ENCODE data around the gene PTPRA. TPM values are rescaled to one million over a fixed set of nuclear protein-coding genes. Genes with fewer than 3 reads are reported as not detected.

PTPRA gene
- total RNA-seq, 1 donor from 2014 or later, result 50.1 TPM

DNA sequence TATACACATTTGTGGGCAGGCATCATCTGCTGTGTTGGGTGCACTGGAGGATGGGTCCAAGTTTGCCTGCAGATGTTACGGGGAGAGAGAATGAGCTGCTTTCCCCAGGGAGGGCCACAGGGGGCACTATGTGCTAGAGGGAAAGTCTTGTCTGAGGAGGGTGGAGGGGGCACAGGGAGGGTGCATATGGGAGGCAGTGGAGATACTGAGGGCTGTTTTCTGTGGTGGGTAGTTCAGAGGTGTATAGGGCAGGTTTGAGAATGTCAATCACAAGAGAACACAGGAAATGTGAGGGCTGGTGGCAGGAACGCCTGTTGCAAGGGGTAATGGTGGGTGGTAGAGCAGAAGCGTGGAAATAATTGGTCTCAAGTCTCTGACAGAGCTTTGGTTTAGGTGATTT lies 7.7 kb upstream of the PTPRA start:
- Mint-ChIP-seq H3K4me3 (ENCODE audit: unreplicated experiment) (no peak overlapping the region), H3K4me1 (ENCODE audit: low read depth, unreplicated experiment) (peaks cover 4% of the 10 kb centered on the region), H3K36me3 (ENCODE audit: low read depth, unreplicated experiment) (peaks cover 25% of the 10 kb centered on the region), H3K27ac (ENCODE audit: unreplicated experiment) (no peak overlapping the region), H3K27me3 (ENCODE audit: low read depth, unreplicated experiment) (peaks cover 2% of the 10 kb centered on the region), H3K9me3 (ENCODE audit: unreplicated experiment) (no peaks in the 10 kb centered on the region)
- H3K4me1 ChIP-seq (ENCODE audit: insufficient read depth, low read length), result peaks cover 5% of the 10 kb centered on the region
- no peak overlapping the region for H3K4me2 ChIP-seq (ENCODE audit: low read length)
- H3K27ac ChIP-seq (ENCODE audit: low read depth, low read length), result no peak overlapping the region
- H3K27me3 ChIP-seq (ENCODE audit: insufficient read depth, low read length), result no peaks in the 10 kb centered on the region
- no peaks in the 10 kb centered on the region for H3K36me3 ChIP-seq (ENCODE audit: insufficient read depth, low read length)
- TF ChIP-seq CTCF (IDR thresholded peaks at IDR 0.05; ENCODE audit: insufficient read depth, low read depth, low read length) (no peak), EZH2 (IDR thresholded peaks at IDR 0.05; ENCODE audit: insufficient read depth, low read length) (no peak)
- no peak overlapping the region for H3K4me3 ChIP-seq (ENCODE audit: insufficient read depth, low read depth, low read length)
- DNase-seq (ENCODE audit: low read depth) (no peak), FAIRE-seq (no peak)
- H3K9ac ChIP-seq (ENCODE audit: low read length), result no peak overlapping the region
- no peaks in the 10 kb centered on the region for H3K79me2 ChIP-seq (ENCODE audit: insufficient read depth, low read length)
- H3K9me3 ChIP-seq (ENCODE audit: insufficient read depth, low read depth, low read length), result no peaks in the 10 kb centered on the region
- H2AFZ ChIP-seq (ENCODE audit: low read depth, low read length), result no peak overlapping the region
- H4K20me1 ChIP-seq (ENCODE audit: insufficient read depth, low read length), result no peaks in the 10 kb centered on the region

DNA sequence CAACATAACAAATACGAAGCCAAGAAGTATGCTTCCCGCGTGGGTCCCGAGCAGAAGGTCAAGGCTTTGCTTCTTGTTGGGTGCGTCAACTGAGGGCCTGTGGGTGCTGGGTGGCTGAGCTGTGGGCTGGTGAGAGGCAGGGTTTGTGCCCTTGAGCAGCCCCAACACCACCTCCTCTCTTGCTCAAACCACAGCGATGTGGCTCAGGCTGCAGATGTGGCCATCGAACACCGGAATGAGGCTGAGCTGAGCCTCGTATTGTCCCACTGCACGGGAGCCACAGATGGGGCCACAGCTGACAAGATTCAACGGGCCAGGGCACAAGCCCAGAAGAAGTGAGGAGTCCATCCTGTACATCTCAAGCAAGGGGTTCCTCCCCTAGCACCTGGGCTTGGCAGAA lies 7.0 kb upstream of the PTPRA start:
- peaks cover 10% of the 10 kb centered on the region for H3K4me1 ChIP-seq (ENCODE audit: insufficient read depth, low read length)
- Mint-ChIP-seq H3K27me3 (ENCODE audit: low read depth, unreplicated experiment) (peaks cover 2% of the 10 kb centered on the region), H3K4me1 (ENCODE audit: low read depth, unreplicated experiment) (peaks cover 9% of the 10 kb centered on the region), H3K36me3 (ENCODE audit: low read depth, unreplicated experiment) (peaks cover 20% of the 10 kb centered on the region), H3K9me3 (ENCODE audit: unreplicated experiment) (no peaks in the 10 kb centered on the region), H3K4me3 (ENCODE audit: unreplicated experiment) (no peak overlapping the region), H3K27ac (ENCODE audit: unreplicated experiment) (no peak overlapping the region)
- H3K4me3 ChIP-seq (ENCODE audit: insufficient read depth, low read depth, low read length), result no peak overlapping the region
- no peak overlapping the region for H3K4me2 ChIP-seq (ENCODE audit: low read length)
- no peaks in the 10 kb centered on the region for H3K27me3 ChIP-seq (ENCODE audit: insufficient read depth, low read length)
- FAIRE-seq (no peak), DNase-seq (ENCODE audit: low read depth) (no peak)
- no peaks in the 10 kb centered on the region for H3K79me2 ChIP-seq (ENCODE audit: insufficient read depth, low read length)
- no peak overlapping the region for H3K27ac ChIP-seq (ENCODE audit: low read depth, low read length)
- no peak overlapping the region for H3K9ac ChIP-seq (ENCODE audit: low read length)
- H4K20me1 ChIP-seq (ENCODE audit: insufficient read depth, low read length), result no peaks in the 10 kb centered on the region
- H3K9me3 ChIP-seq (ENCODE audit: insufficient read depth, low read depth, low read length), result no peaks in the 10 kb centered on the region
- no peaks in the 10 kb centered on the region for H3K36me3 ChIP-seq (ENCODE audit: insufficient read depth, low read length)
- TF ChIP-seq CTCF (IDR thresholded peaks at IDR 0.05; ENCODE audit: insufficient read depth, low read depth, low read length) (no peak), EZH2 (IDR thresholded peaks at IDR 0.05; ENCODE audit: insufficient read depth, low read length) (no peak)
- no peak overlapping the region for H2AFZ ChIP-seq (ENCODE audit: low read depth, low read length)

DNA sequence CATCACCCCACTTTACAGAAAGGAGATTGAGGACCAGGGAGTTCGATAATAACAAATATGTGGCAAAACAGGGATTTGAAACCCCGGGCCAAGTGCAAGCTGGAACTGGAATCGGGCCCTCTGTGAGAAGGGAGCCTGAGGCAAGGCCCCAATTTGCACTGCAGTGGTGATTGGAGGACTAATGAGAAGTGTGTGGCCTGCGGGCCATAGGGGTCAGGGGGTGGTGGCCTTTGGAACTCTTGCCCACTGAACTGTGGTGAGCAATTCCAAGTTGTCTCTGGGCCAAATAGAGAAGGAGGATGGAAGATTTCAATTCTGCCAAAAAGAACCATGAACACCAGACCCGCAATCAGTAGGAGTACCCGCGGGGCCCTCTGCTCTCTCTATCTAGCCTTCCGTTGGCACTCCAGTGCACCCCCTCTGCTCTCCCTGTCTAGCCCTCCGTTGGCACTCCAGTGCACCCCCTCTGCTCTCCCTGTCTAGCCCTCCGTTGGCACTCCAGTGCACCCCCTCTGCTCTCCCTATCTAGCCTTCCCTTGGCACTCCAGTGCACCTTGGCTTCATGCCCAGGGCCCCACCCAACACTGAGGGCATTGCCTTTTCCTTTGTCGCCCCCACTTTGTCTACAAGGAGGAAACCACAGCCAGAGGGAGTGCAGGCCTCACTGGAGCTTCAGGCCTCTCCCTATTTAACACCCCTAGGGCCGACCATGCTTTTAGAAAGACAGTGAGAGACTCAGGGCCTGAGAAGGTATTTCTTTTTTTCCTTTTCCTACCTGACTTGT lies 6.0 kb upstream of the PTPRA start:
- Histone ChIP-seq H4K20me1 (ENCODE audit: insufficient read depth, low read length) (no peaks in the 10 kb centered on the region), H2AFZ (ENCODE audit: low read depth, low read length) (no peak overlapping the region), H3K27ac (ENCODE audit: low read depth, low read length) (no peak overlapping the region), H3K9me3 (ENCODE audit: insufficient read depth, low read depth, low read length) (no peaks in the 10 kb centered on the region), H3K4me2 (ENCODE audit: low read length) (no peak overlapping the region), H3K4me3 (ENCODE audit: insufficient read depth, low read depth, low read length) (no peak overlapping the region), H3K36me3 (ENCODE audit: insufficient read depth, low read length) (no peaks in the 10 kb centered on the region), H3K9ac (ENCODE audit: low read length) (no peak overlapping the region), H3K4me1 (ENCODE audit: insufficient read depth, low read length) (peaks cover 12% of the 10 kb centered on the region), H3K27me3 (ENCODE audit: insufficient read depth, low read length) (no peaks in the 10 kb centered on the region), H3K79me2 (ENCODE audit: insufficient read depth, low read length) (no peaks in the 10 kb centered on the region)
- FAIRE-seq (no peak), DNase-seq (ENCODE audit: low read depth) (no peak)
- no peaks in the 10 kb centered on the region for H3K9me3 Mint-ChIP-seq (ENCODE audit: unreplicated experiment)
- TF ChIP-seq CTCF (IDR thresholded peaks at IDR 0.05; ENCODE audit: insufficient read depth, low read depth, low read length) (no peak), EZH2 (IDR thresholded peaks at IDR 0.05; ENCODE audit: insufficient read depth, low read length) (no peak)
- H3K4me3 Mint-ChIP-seq (ENCODE audit: unreplicated experiment), result no peak overlapping the region
- no peak overlapping the region for H3K27ac Mint-ChIP-seq (ENCODE audit: unreplicated experiment)
- H3K4me1 Mint-ChIP-seq (ENCODE audit: low read depth, unreplicated experiment), result peaks cover 9% of the 10 kb centered on the region
- peaks cover 19% of the 10 kb centered on the region for H3K36me3 Mint-ChIP-seq (ENCODE audit: low read depth, unreplicated experiment)
- peaks cover 2% of the 10 kb centered on the region for H3K27me3 Mint-ChIP-seq (ENCODE audit: low read depth, unreplicated experiment)

Measured in astrocyte (in vitro differentiated cells and primary cell).